GM23248 (cell line): ENCODE measurements around the gene STK4.

Source experiments
- EZH2 ChIP-seq: fragments of 200-600 bp; sonication (generic); IDR thresholded peaks from 2 replicates; pipeline ENCODE4 v1.6.1; 2018; ENCODE audit warnings: antibody characterized with exemption, mild to moderate bottlenecking; ENCODE audit not compliant: insufficient read depth, poor library complexity, severe bottlenecking
- EZH2phosphoT487 ChIP-seq: fragments of 200-600 bp; sonication (generic); IDR thresholded peaks from 2 replicates; pipeline ENCODE4 v1.6.1; 2018; ENCODE audit warnings: antibody characterized with exemption, moderate library complexity, mild to moderate bottlenecking, low read depth; ENCODE audit not compliant: insufficient read depth

DNA sequence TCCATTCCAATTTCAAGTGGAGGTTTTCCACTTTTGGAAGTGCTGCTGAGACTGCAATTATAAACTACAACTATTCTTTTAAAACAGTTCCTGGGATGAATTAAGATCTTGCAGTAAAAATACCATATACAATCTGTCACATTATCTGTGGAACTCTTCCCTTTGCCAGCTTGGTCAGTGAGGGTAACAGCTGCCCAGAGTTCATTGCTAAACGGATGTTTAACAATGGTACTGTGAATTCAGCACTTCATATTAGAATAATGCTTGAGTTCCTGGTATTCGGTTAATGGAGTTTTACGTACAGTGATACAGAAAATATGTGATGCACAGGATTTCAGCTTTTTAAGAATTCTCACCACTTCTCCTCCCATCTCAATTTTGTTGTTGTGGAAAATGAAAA is 83.1 kb downstream of the STK4 start:
- no peak for TF ChIP-seq EZH2
- TF ChIP-seq EZH2phosphoT487 = no peak
